Tibial nerve (tissue), 4 donors: ENCODE measurements around the gene GINS2. TPM values are rescaled to one million over a fixed set of nuclear protein-coding genes. Genes with fewer than 3 reads are reported as not detected.

Source experiments
- DNase-seq, 2 donors: peaks; one replicate each; pipeline ENCODE4 v3.0.0-alpha.2; 2019; ENCODE audit warnings: low spot score in 2 of 2
- H3K27ac ChIP-seq, 4 donors: fragments of 200-600 bp; sonication (generic) in 3 of 4; one replicate each; pipeline ENCODE4 v1.5.1; 2017 to 2019; ENCODE audit warnings: mild to moderate bottlenecking in 1 of 4
- H3K27me3 ChIP-seq, 2 donors: fragments of 200-600 bp; sonication (generic) in 1 of 2; one replicate each; pipeline versions ENCODE4 v1.5.1 to v1.6.0; 2017 to 2019
- H3K36me3 ChIP-seq, 3 donors: fragments of 200-600 bp; sonication (generic); one replicate each; pipeline ENCODE4 v1.5.1; 2018 to 2019
- H3K4me1 ChIP-seq, 4 donors: fragments of 200-600 bp; sonication (generic) in 3 of 4; one replicate each; pipeline ENCODE4 v1.5.1; 2017 to 2019
- H3K4me3 ChIP-seq, 4 donors: fragments of 200-600 bp; sonication (generic) in 3 of 4; one replicate each; pipeline ENCODE4 v1.5.1; 2017 to 2019; ENCODE audit warnings: mild to moderate bottlenecking in 1 of 4, moderate library complexity in 1 of 4
- H3K9me3 ChIP-seq, 4 donors: fragments of 200-600 bp; sonication (generic) in 3 of 4; one replicate each; pipeline ENCODE4 v1.5.1; 2017 to 2019
- EP300 ChIP-seq, 2 donors: sonication (generic); formaldehyde crosslinking; IDR thresholded peaks; one replicate each; pipeline ENCODE4 v1.6.1; 2017; ENCODE audit warnings: antibody characterized with exemption in 2 of 2, mild to moderate bottlenecking in 1 of 2
- POLR2A ChIP-seq, 2 donors: fragments of 450-650 bp; IDR thresholded peaks; one replicate each; pipeline ENCODE4 v1.6.1; 2017; ENCODE audit warnings: antibody characterized with exemption in 2 of 2, mild to moderate bottlenecking in 2 of 2, moderate library complexity in 2 of 2
- WGBS, 2 donors: methylation state at CpG; one replicate each; pipeline ENCODE4 v1.1.5; 2018; 5-methylcytosine and 5-hydroxymethylcytosine counted together
- total RNA-seq, 4 donors: library from RNA; depleted of rRNA; stranded (reverse); fragments of >200 nt; gene quantifications; one replicate each; pipeline ENCODE4 v1.1.0, GENCODE V29; 2016
- TF ChIP-seq, protein P1 (sequence below), 5 experiments: fragments of 200-600 bp in 3 of 5; fragments of 450-650 bp in 2 of 5; sonication (generic) in 3 of 5; IDR thresholded peaks; one replicate each; pipeline ENCODE4 v1.5.1; 2016 to 2019; ENCODE audit warnings: antibody characterized with exemption in 5 of 5, mild to moderate bottlenecking in 3 of 5, moderate library complexity in 2 of 5

The GINS2 gene
- total RNA-seq, 4 donors from 2014 or later = 0.20 to 0.66 TPM; not detected in 2

DNA sequence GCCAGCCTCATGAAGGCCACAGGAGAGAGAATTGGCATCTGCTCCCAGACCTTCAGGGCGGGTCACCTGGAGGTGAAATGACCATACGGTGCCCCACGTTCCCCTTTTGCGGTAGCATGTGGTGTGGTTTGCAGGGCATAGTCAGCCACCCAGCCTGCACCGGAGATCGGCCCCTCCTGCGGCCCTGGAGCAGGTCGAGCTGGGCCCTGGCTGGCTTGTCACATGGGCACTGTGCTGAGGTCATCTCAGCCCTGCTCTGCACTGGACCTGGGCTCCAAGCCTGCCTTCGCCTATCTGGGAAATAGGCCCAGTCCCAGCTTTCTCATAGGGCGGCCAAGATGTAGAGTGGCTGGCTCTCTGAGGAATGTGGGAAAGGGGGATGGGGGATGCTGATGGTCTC lies 59.4 kb downstream of the GINS2 start:
- TF ChIP-seq EP300 (IDR thresholded peaks at IDR 0.05) = no peak
- TF ChIP-seq, protein P1, sequence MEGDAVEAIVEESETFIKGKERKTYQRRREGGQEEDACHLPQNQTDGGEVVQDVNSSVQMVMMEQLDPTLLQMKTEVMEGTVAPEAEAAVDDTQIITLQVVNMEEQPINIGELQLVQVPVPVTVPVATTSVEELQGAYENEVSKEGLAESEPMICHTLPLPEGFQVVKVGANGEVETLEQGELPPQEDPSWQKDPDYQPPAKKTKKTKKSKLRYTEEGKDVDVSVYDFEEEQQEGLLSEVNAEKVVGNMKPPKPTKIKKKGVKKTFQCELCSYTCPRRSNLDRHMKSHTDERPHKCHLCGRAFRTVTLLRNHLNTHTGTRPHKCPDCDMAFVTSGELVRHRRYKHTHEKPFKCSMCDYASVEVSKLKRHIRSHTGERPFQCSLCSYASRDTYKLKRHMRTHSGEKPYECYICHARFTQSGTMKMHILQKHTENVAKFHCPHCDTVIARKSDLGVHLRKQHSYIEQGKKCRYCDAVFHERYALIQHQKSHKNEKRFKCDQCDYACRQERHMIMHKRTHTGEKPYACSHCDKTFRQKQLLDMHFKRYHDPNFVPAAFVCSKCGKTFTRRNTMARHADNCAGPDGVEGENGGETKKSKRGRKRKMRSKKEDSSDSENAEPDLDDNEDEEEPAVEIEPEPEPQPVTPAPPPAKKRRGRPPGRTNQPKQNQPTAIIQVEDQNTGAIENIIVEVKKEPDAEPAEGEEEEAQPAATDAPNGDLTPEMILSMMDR (IDR thresholded peaks at IDR 0.05) = no peak
- TF ChIP-seq POLR2A (IDR thresholded peaks at IDR 0.05) = no peak
- Histone ChIP-seq H3K9me3 (peaks cover 0 to 8% (median 0%) of the 10 kb centered on the region in 4 donors), H3K4me1 (peaks cover 0 to 20% (median 4%) of the 10 kb centered on the region in 4 donors), H3K4me3 (no peak overlapping the region), H3K27me3 (no peaks in the 10 kb centered on the region), H3K27ac (no peak overlapping the region), H3K36me3 (peaks cover 0 to 32% (median 0%) of the 10 kb centered on the region in 3 donors)
- 95 to 99% methylated on average over 7 to 10 of the region's 10 CpGs for WGBS, 2 donors
- DNase-seq = no peak

GRCh38 chr16:85628645-85629044 lies 60.1 kb downstream of the GINS2 start:
- Histone ChIP-seq H3K4me1 (peaks cover 0 to 20% (median 4%) of the 10 kb centered on the region in 4 donors), H3K4me3 (no peak overlapping the region), H3K27ac (no peak overlapping the region), H3K9me3 (peaks cover 0 to 8% (median 0%) of the 10 kb centered on the region in 4 donors), H3K27me3 (no peaks in the 10 kb centered on the region), H3K36me3 (peaks cover 0 to 26% (median 0%) of the 10 kb centered on the region in 3 donors)
- TF ChIP-seq EP300 (IDR thresholded peaks at IDR 0.05) = no peak
- TF ChIP-seq, protein P1 (IDR thresholded peaks at IDR 0.05) = no peak
- TF ChIP-seq POLR2A (IDR thresholded peaks at IDR 0.05) = no peak
- DNase-seq = no peak
- WGBS, 2 donors = 92 to 96% methylated on average over 14 of the region's 14 CpGs

DNA sequence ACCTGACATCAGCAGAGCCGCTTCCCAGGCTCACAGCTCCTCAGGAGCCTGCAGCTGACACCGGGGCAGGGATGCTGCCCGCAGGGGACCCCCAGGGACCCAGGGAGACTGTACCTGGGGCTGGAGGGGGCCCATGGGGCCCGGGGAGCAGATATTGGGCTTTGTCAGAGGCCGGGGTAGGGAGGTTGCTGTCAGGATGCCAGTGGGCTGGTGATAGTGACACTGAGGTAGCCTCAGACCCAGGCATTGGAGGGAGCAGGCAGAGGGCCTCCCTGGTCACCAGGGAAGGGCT lies 60.5 kb downstream of the GINS2 start:
- H3K9me3 ChIP-seq = peaks cover 0 to 8% (median 0%) of the 10 kb centered on the region in 4 donors
- TF ChIP-seq POLR2A (IDR thresholded peaks at IDR 0.05) = no peak
- no peak for TF ChIP-seq EP300 (IDR thresholded peaks at IDR 0.05)
- TF ChIP-seq, protein P1 (IDR thresholded peaks at IDR 0.05) = no peak
- no peaks in the 10 kb centered on the region for H3K27me3 ChIP-seq
- no peak overlapping the region for H3K27ac ChIP-seq
- WGBS, 2 donors = 65 to 94% methylated on average over 4 to 5 of the region's 5 CpGs
- peaks cover 0 to 20% (median 4%) of the 10 kb centered on the region in 4 donors for H3K4me1 ChIP-seq
- DNase-seq = no peak
- peaks cover 0 to 21% (median 0%) of the 10 kb centered on the region in 3 donors for H3K36me3 ChIP-seq
- no peak overlapping the region for H3K4me3 ChIP-seq

GRCh38 chr16:85627526-85628264 lies 61.1 kb downstream of the GINS2 start:
- TF ChIP-seq, protein P1 (IDR thresholded peaks at IDR 0.05) = no peak
- TF ChIP-seq POLR2A (IDR thresholded peaks at IDR 0.05) (no peak), EP300 (IDR thresholded peaks at IDR 0.05) (no peak)
- 83 to 85% methylated on average over 27 to 30 of the region's 30 CpGs for WGBS, 2 donors
- H3K4me3 ChIP-seq = no peak overlapping the region
- no peak overlapping the region for H3K27ac ChIP-seq
- H3K27me3 ChIP-seq = no peaks in the 10 kb centered on the region
- H3K9me3 ChIP-seq = peaks cover 0 to 8% (median 0%) of the 10 kb centered on the region in 4 donors
- H3K36me3 ChIP-seq = peaks cover 0 to 21% (median 0%) of the 10 kb centered on the region in 3 donors
- DNase-seq = no peak
- H3K4me1 ChIP-seq = peaks cover 0 to 20% (median 4%) of the 10 kb centered on the region in 4 donors

- Histone ChIP-seq H3K27me3 (no peaks in the 10 kb centered on the region), H3K4me1 (peaks cover 0 to 20% (median 4%) of the 10 kb centered on the region in 4 donors), H3K36me3 (peaks cover 0 to 21% (median 0%) of the 10 kb centered on the region in 3 donors), H3K4me3 (no peak overlapping the region), H3K27ac (no peak overlapping the region), H3K9me3 (peaks cover 0 to 8% (median 0%) of the 10 kb centered on the region in 4 donors)
- TF ChIP-seq EP300 (IDR thresholded peaks at IDR 0.05) (no peak), POLR2A (IDR thresholded peaks at IDR 0.05) (no peak)
- TF ChIP-seq, protein P1 (IDR thresholded peaks at IDR 0.05) = no peak
- WGBS, 2 donors = 55 to 57% methylated on average over 7 to 8 of the region's 8 CpGs
- no peak for DNase-seq
Observed at GRCh38 chr16:85627089-85627488, 61.7 kb downstream of the GINS2 start.
